GM12891 (cell line): ENCODE data around the gene CEND1.

ENCODE experiments used
- DNase-seq: peaks from one replicate; pipeline ENCODE4 v3.0.0; 2011; ENCODE audit warnings: low spot score; ENCODE audit not compliant: insufficient read length
- FAIRE-seq: peaks from 2 replicates; lab custom pipeline; 2011; peaks lifted over from hg19 to GRCh38; lab: Jason Lieb, UNC
- PAX5 ChIP-seq: IDR thresholded peaks from 2 replicates; pipeline ENCODE4 v1.6.1; 2011; ENCODE audit warnings: low read length, moderate library complexity, mild to moderate bottlenecking; ENCODE audit not compliant: insufficient read depth, severe bottlenecking
- POLR2A ChIP-seq: IDR thresholded peaks from 2 replicates; pipeline ENCODE4 v1.6.1; 2011; ENCODE audit warnings: low read depth, low read length, control low read depth
- POLR2AphosphoS5 ChIP-seq: IDR thresholded peaks from 2 replicates; pipeline ENCODE4 v1.6.1; 2011; ENCODE audit warnings: low read depth, low read length, control low read depth
- POU2F2 ChIP-seq: IDR thresholded peaks from 2 replicates; pipeline ENCODE4 v1.6.1; 2011; ENCODE audit warnings: low read depth, mild to moderate bottlenecking, control low read depth, low read length, moderate library complexity
- SPI1 ChIP-seq: IDR thresholded peaks from 2 replicates; pipeline ENCODE4 v1.6.1; 2011; ENCODE audit warnings: low read depth, low read length, control low read depth
- TAF1 ChIP-seq: IDR thresholded peaks from 2 replicates; pipeline ENCODE4 v1.6.1; 2011; ENCODE audit warnings: low read depth, low read length, control low read depth

CEND1 gene

DNA sequence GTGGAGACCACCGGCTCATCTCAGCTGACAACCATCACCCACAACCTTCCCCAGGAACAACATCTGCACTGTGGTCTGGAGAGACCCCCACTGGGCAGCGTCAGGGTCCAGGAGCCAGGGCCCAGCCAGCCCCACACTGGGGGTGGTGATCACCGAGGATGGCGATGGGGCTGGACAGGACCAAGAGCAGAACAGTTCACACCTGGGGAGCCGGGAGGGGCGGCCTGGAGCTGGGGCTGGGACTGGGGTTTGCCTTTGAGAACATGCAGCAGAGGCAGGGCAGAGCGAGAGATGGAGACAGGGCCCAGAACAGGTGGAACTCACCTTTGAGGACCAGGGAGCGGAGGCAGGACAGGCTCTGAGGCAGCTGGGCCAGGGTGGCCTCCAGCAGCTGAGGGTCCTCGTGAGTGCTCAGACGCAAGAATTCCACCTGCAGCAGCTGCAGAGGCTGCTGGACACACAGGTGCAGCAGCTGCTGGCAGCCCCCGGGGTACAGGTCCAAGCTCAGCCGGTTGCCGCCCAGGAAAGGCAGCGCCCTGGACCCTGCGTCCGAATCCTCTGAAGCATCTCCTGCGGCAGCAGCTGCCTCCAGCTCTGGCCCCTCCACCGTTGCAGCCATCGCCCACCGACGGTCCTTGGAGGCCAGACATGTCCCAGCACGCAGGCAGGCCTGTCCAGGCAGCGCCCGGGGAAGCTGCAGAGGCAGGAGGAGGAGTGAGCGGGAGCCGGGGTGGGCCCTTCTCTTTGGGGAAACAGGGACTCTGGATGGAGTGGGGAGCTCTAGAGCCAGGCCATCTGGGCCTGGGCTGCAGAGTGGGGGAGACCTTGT is 14.1 kb upstream of the CEND1 start:
- FAIRE-seq: peak; percentile 55
- no peak for DNase-seq
- TF ChIP-seq SPI1: no peak
- TF ChIP-seq POU2F2: no peak
- TF ChIP-seq PAX5: no peak
- no peak for TF ChIP-seq TAF1
- TF ChIP-seq POLR2A: no peak

- FAIRE-seq (no peak), DNase-seq (no peak)
- TF ChIP-seq PAX5: no peak
- TF ChIP-seq POU2F2: no peak
- no peak for TF ChIP-seq TAF1
- TF ChIP-seq SPI1: no peak
- no peak for TF ChIP-seq POLR2AphosphoS5
These were observed 13.5 kb upstream of the CEND1 start for GRCh38 chr11:803467-803742.

DNA sequence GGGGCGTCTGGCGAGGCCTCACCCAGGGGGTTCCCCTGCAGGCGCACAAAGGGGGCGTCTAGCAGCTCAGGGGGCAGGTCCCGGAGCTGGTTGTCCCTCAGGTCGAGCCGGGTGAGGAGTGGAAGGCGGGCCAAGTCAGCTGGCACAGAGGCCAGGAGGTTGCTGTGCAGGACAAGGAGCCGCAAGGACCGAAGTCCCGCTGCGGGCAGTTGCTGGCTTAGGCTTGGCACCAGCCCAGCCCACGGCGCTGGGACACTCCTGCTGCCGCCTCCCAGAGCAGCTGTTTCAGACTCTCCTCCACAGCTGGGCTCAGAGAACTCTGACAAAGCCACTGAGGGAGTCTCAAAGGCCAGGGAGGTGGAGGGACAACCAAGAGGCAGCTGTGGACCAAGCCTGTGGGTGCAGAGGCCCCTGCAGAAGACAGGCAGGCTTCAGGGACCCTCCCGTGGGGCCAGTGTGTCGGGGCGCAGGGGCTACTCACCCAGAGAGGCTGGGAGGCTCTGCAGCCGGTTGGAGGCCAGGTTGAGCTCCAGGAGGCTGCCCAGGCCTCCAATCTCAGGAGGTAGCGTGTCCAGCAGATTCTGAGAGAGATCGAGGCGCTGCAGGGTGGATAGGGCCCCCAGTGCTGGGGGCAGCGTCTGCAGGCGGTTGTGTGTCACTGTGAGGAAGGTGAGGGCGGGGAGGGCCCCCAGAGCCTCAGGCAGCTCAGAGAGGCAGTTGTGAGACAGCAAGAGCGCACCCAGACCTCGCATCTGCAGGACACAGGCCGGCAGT is 13.0 kb upstream of the CEND1 start:
- DNase-seq (no peak), FAIRE-seq (no peak)
- TF ChIP-seq PAX5 (no peak), TAF1 (no peak), POLR2A (no peak), POU2F2 (no peak), SPI1 (no peak), POLR2AphosphoS5 (no peak)

- TF ChIP-seq SPI1 (no peak), POU2F2 (no peak), TAF1 (no peak), POLR2AphosphoS5 (no peak), PAX5 (no peak), POLR2A (no peak)
- FAIRE-seq: no peak
- no peak for DNase-seq
These were observed 12.2 kb upstream of the CEND1 start for GRCh38 chr11:802018-802617.

GRCh38 chr11:801097-801780 is 11.3 kb upstream of the CEND1 start:
- DNase-seq (no peak), FAIRE-seq (no peak)
- TF ChIP-seq SPI1 (no peak), POU2F2 (no peak), POLR2AphosphoS5 (no peak), TAF1 (no peak), POLR2A (no peak), PAX5 (no peak)

DNA sequence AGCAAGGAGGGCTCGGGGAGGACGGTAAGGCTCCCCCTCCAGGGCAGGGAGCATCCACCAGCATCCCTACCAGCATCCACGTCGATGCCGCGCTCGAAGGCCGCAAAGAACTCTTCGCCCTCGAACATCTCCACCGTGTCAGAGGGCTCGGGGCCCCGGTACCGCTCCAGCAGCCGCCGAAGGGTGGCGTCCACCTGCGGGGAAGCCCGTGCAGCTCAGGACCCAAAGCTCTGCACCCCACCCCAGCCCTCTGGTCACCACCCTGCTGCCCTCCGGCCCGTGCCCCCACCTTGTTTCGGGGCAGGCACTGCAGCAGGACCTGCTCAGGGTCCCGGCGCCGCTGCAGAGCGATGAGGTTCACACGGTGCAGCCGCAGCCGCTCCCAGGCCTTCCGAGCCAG is 10.6 kb upstream of the CEND1 start:
- FAIRE-seq (no peak), DNase-seq (no peak)
- TF ChIP-seq POLR2A (no peak), POU2F2 (no peak), TAF1 (no peak), POLR2AphosphoS5 (no peak), SPI1 (no peak), PAX5 (no peak)

GRCh38 chr11:799641-800316 is 9.9 kb upstream of the CEND1 start:
- TF ChIP-seq PAX5: no peak
- no peak for TF ChIP-seq SPI1
- TF ChIP-seq TAF1: no peak
- TF ChIP-seq POLR2A: no peak
- no peak for TF ChIP-seq POU2F2
- TF ChIP-seq POLR2AphosphoS5: no peak
- no peak for DNase-seq
- no peak for FAIRE-seq

DNA sequence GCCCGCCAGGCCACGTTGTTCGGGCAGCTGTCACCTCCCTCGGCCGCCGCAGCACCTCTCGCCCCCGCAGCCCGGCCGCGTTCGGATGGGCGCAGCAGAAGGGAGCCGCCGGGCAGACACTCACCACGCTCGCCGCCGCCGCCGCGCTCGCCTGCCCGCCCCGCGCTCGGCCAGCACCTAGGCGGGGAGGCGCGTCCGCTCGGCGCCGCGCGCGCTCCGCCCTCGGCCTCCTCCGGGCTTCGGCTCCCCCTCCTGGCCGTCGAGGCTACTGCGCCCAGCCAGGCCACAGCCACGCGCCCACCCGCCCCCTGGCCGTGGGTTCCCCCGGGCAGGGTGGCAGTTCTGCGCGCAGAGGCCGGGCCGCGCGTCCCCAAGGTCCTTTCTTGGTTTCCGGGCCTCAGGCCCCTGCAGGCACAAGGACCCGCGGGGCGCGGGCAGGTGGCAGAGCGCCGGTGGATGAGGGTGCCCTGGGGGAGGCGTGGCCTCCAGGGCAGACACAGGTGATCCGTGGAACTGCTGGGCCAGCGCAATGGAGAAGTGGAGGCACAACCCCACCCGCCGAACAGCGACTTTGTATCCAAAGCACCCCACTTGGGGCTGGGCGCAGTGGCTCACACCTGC is 8.3 kb upstream of the CEND1 start, which contains the start of gene SLC25A22:
Gene SLC25A22, minus strand, starts transcription at position 189 of the 621 bp plus-strand sequence. CDS start 3,275 bp downstream, outside the sequence.
- TF ChIP-seq POLR2AphosphoS5: no peak
- no peak; the same call in 1 of the 2 replicates for TF ChIP-seq POLR2A
- TF ChIP-seq SPI1: no peak
- TF ChIP-seq TAF1: no peak
- peak; percentile 99 for FAIRE-seq
- DNase-seq: peak; percentile 99
